ENCODE data around the gene IPO5. TPM values are rescaled to one million over a fixed set of nuclear protein-coding genes. Genes with fewer than 3 reads are reported as not detected.

IPO5 gene
- polyA plus RNA-seq, 1 of the 3 experiments (the other 2 are of a cell fraction): 77.1 TPM

GRCh38 chr13:98039964-98040363, 86.5 kb downstream of the IPO5 start:
- Histone ChIP-seq H2AFZ (ENCODE audit: low read depth) (no peak overlapping the region), H3K9me2 (no peaks in the 10 kb centered on the region), H3F3A (replicated peaks; ENCODE audit: insufficient read depth) (no peaks in the 10 kb centered on the region), H3K9ac (no peak overlapping the region), H3K4me3 (ENCODE audit: low read depth in 2 of 2, low read length in 1 of 2) (no peak overlapping the region), H3K4me1 (ENCODE audit: control insufficient read depth in 1 of 2, insufficient read depth in 2 of 2, low read depth in 1 of 2, low read length in 1 of 2) (no peaks in the 10 kb centered on the region), H3K27me3 (ENCODE audit: insufficient read depth) (no peaks in the 10 kb centered on the region), H3K36me3 (replicated peaks in 1 of 2; ENCODE audit: control insufficient read depth in 1 of 2, insufficient read depth in 2 of 2, low read length in 1 of 2) (no peaks in the 10 kb centered on the region), H4K20me1 (ENCODE audit: insufficient read depth) (no peaks in the 10 kb centered on the region), H3K4me2 (no peak overlapping the region), H3K27ac (ENCODE audit: low read depth in 2 of 2, low read length in 1 of 2) (no peak overlapping the region), H3K9me3 (no peaks in the 10 kb centered on the region), H3K79me2 (ENCODE audit: insufficient read depth) (no peaks in the 10 kb centered on the region)
- no peak for TF ChIP-seq POLR2AphosphoS5 (IDR thresholded peaks at IDR 0.05; ENCODE audit: low read depth, low read length)
- ChIA-PET POLR2A (no interaction called here), CTCF (interaction anchor here (1.0 kb wide), 1 partner anchor 14 kb away, joined by 3 read pairs; no protein-coding TSS in a partner anchor)
- WGBS (ENCODE audit: low lambda C conversion rate): 73% methylated on average over 10 of the region's 10 CpGs
- no peak for DNase-seq

DNA sequence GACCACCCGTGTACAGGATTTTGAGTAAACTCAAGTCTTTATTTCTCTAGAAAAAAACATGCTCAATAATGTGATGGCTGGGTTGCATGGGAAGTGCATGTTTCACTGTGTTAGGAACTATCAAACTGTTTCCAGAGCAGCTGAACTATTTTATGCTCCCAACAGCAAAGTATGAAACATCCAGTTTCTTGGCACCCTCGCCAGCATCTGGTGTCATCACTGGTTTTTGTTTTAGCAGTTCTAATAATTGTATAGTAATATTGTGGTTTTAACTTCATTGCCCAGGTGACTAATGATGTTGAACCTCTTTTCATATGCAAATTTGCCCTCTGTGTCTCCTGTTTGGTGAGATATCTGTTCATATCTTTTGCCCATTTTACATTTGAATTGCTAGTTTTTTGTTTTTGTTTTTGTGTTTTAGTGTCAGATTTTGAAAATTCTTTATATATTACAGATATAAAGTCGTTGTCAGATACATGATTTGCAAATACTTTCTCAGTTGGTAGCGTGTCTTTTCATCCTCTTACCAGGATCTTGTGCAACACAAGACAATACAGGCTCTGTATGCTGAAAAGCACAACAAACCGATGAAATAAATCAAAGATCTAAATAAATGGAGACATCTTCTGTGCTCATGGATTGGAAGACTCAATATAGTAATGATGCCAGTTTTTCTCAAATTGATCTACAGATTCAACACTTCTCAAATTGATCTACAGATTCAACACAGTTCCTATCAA, 87.8 kb downstream of the IPO5 start:
- no peak overlapping the region for H3K9ac ChIP-seq
- no peak overlapping the region for H3K4me2 ChIP-seq
- no peaks in the 10 kb centered on the region for H4K20me1 ChIP-seq (ENCODE audit: insufficient read depth)
- WGBS (ENCODE audit: low lambda C conversion rate): 81% methylated on average over 5 of the region's 5 CpGs
- H3K9me2 ChIP-seq: no peaks in the 10 kb centered on the region
- no peaks in the 10 kb centered on the region for H3K79me2 ChIP-seq (ENCODE audit: insufficient read depth)
- no peaks in the 10 kb centered on the region for H3K4me1 ChIP-seq (ENCODE audit: control insufficient read depth in 1 of 2, insufficient read depth in 2 of 2, low read depth in 1 of 2, low read length in 1 of 2)
- H3K27me3 ChIP-seq (ENCODE audit: insufficient read depth): no peaks in the 10 kb centered on the region
- ChIA-PET POLR2A (no interaction called here), CTCF (no interaction called here)
- H2AFZ ChIP-seq (ENCODE audit: low read depth): no peak overlapping the region
- no peak for DNase-seq
- TF ChIP-seq GATA2 (CRISPR knock-in tag; IDR thresholded peaks at IDR 0.05): no peak
- TF ChIP-seq, protein P1, sequence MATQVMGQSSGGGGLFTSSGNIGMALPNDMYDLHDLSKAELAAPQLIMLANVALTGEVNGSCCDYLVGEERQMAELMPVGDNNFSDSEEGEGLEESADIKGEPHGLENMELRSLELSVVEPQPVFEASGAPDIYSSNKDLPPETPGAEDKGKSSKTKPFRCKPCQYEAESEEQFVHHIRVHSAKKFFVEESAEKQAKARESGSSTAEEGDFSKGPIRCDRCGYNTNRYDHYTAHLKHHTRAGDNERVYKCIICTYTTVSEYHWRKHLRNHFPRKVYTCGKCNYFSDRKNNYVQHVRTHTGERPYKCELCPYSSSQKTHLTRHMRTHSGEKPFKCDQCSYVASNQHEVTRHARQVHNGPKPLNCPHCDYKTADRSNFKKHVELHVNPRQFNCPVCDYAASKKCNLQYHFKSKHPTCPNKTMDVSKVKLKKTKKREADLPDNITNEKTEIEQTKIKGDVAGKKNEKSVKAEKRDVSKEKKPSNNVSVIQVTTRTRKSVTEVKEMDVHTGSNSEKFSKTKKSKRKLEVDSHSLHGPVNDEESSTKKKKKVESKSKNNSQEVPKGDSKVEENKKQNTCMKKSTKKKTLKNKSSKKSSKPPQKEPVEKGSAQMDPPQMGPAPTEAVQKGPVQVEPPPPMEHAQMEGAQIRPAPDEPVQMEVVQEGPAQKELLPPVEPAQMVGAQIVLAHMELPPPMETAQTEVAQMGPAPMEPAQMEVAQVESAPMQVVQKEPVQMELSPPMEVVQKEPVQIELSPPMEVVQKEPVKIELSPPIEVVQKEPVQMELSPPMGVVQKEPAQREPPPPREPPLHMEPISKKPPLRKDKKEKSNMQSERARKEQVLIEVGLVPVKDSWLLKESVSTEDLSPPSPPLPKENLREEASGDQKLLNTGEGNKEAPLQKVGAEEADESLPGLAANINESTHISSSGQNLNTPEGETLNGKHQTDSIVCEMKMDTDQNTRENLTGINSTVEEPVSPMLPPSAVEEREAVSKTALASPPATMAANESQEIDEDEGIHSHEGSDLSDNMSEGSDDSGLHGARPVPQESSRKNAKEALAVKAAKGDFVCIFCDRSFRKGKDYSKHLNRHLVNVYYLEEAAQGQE (IDR thresholded peaks at IDR 0.05; ENCODE audit: low read depth, low read length): no peak
- TF ChIP-seq ELF1 (IDR thresholded peaks at IDR 0.05): no peak
- TF ChIP-seq USF1 (IDR thresholded peaks at IDR 0.05; ENCODE audit: borderline replicate concordance, low read depth): no peak
- TF ChIP-seq, protein P2, sequence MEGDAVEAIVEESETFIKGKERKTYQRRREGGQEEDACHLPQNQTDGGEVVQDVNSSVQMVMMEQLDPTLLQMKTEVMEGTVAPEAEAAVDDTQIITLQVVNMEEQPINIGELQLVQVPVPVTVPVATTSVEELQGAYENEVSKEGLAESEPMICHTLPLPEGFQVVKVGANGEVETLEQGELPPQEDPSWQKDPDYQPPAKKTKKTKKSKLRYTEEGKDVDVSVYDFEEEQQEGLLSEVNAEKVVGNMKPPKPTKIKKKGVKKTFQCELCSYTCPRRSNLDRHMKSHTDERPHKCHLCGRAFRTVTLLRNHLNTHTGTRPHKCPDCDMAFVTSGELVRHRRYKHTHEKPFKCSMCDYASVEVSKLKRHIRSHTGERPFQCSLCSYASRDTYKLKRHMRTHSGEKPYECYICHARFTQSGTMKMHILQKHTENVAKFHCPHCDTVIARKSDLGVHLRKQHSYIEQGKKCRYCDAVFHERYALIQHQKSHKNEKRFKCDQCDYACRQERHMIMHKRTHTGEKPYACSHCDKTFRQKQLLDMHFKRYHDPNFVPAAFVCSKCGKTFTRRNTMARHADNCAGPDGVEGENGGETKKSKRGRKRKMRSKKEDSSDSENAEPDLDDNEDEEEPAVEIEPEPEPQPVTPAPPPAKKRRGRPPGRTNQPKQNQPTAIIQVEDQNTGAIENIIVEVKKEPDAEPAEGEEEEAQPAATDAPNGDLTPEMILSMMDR (IDR thresholded peaks at IDR 0.05): no peak
- TF ChIP-seq JUND (IDR thresholded peaks at IDR 0.05): no peak
- no peak for TF ChIP-seq USF2 (IDR thresholded peaks at IDR 0.05; ENCODE audit: borderline replicate concordance, low read depth, low read length)
- no peak for TF ChIP-seq RFX5 (IDR thresholded peaks at IDR 0.05; ENCODE audit: low read length)
- no peak for TF ChIP-seq RXRA (IDR thresholded peaks at IDR 0.05; ENCODE audit: borderline replicate concordance, low read depth)
- TF ChIP-seq POLR2AphosphoS5 (IDR thresholded peaks at IDR 0.05; ENCODE audit: low read depth, low read length): no peak
- TF ChIP-seq GABPA (IDR thresholded peaks at IDR 0.05; ENCODE audit: low read depth): no peak
- H3K9me3 ChIP-seq: no peaks in the 10 kb centered on the region
- no peak overlapping the region for H3K4me3 ChIP-seq (ENCODE audit: low read depth in 2 of 2, low read length in 1 of 2)
- H3F3A ChIP-seq (replicated peaks; ENCODE audit: insufficient read depth): no peaks in the 10 kb centered on the region
- H3K27ac ChIP-seq (ENCODE audit: low read depth in 2 of 2, low read length in 1 of 2): no peak overlapping the region
- H3K36me3 ChIP-seq (replicated peaks in 1 of 2; ENCODE audit: control insufficient read depth in 1 of 2, insufficient read depth in 2 of 2, low read length in 1 of 2): no peaks in the 10 kb centered on the region

Data from SK-N-SH (cell line).